ENCODE measurements around the gene IMP4. TPM values are rescaled to one million over a fixed set of nuclear protein-coding genes. Genes with fewer than 3 reads are reported as not detected.

The IMP4 gene
- total and polyA plus RNA-seq, 2 of the 13 experiments (the other 11 are each of a cell fraction or from before 2014, with no cell fraction given), result 142 to 158 TPM

- TF ChIP-seq WIZ (CRISPR knock-in tag; IDR thresholded peaks at IDR 0.05), result peak; percentile 69; the same call in 1 of the 2 replicates
- TF ChIP-seq ZFP90 (CRISPR knock-in tag; IDR thresholded peaks at IDR 0.05; ENCODE audit: borderline replicate concordance), result peak; percentile 34; the same call in 1 of the 2 replicates
- TF ChIP-seq ZNF256 (CRISPR knock-in tag; conservative IDR thresholded peaks at IDR 0.05), result peak; percentile 78; the same call in 1 of the 2 replicates
- TF ChIP-seq ZNF496 (CRISPR knock-in tag; IDR thresholded peaks at IDR 0.05; ENCODE audit: insufficient replicate concordance), result no peak
- TF ChIP-seq, protein P1, sequence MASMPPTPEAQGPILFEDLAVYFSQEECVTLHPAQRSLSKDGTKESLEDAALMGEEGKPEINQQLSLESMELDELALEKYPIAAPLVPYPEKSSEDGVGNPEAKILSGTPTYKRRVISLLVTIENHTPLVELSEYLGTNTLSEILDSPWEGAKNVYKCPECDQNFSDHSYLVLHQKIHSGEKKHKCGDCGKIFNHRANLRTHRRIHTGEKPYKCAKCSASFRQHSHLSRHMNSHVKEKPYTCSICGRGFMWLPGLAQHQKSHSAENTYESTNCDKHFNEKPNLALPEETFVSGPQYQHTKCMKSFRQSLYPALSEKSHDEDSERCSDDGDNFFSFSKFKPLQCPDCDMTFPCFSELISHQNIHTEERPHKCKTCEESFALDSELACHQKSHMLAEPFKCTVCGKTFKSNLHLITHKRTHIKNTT (CRISPR knock-in tag; IDR thresholded peaks at IDR 0.05), result peak; percentile 91; the same call in 1 of the 2 replicates
- peak; percentile 62; the same call in 1 of the 2 replicates for TF ChIP-seq YEATS4 (CRISPR knock-in tag; IDR thresholded peaks at IDR 0.05; ENCODE audit: borderline replicate concordance)
- TF ChIP-seq, protein P2, sequence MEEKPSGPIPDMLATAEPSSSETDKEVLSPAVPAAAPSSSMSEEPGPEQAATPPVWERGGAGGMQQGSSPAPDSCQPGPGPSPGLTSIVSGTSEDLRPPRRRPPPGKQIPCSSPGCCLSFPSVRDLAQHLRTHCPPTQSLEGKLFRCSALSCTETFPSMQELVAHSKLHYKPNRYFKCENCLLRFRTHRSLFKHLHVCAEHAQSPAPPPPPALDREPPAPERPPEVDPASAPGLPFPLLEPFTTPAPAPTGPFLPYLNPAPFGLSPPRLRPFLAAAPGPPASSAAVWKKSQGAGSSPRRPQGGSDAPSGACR (CRISPR knock-in tag; IDR thresholded peaks at IDR 0.05), result no peak
- peak; percentile 74; the same call in 1 of the 2 replicates for TF ChIP-seq ZNF580 (CRISPR knock-in tag; IDR thresholded peaks at IDR 0.05; ENCODE audit: borderline replicate concordance, low read depth)
- TF ChIP-seq CSRNP2 (CRISPR knock-in tag; conservative IDR thresholded peaks at IDR 0.05; ENCODE audit: low read depth), result no peak
- peak; percentile 45 for TF ChIP-seq ZNF407 (CRISPR knock-in tag; IDR thresholded peaks at IDR 0.05; ENCODE audit: not compliant biosample characterization)
- TF ChIP-seq ZNF737 (CRISPR knock-in tag; IDR thresholded peaks at IDR 0.05; ENCODE audit: borderline replicate concordance), result no peak
- TF ChIP-seq, protein P3, sequence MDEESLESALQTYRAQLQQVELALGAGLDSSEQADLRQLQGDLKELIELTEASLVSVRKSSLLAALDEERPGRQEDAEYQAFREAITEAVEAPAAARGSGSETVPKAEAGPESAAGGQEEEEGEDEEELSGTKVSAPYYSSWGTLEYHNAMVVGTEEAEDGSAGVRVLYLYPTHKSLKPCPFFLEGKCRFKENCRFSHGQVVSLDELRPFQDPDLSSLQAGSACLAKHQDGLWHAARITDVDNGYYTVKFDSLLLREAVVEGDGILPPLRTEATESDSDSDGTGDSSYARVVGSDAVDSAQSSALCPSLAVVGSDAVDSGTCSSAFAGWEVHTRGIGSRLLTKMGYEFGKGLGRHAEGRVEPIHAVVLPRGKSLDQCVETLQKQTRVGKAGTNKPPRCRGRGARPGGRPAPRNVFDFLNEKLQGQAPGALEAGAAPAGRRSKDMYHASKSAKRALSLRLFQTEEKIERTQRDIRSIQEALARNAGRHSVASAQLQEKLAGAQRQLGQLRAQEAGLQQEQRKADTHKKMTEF (CRISPR knock-in tag; IDR thresholded peaks at IDR 0.05), result peak; percentile 69; the same call in 1 of the 2 replicates
- 0 out of 2 replicates have a peak, but pooled peaks have one; percentile 75 for TF ChIP-seq TSC22D2 (CRISPR knock-in tag; IDR thresholded peaks at IDR 0.05; ENCODE audit: borderline replicate concordance)
Measured at GRCh38 chr2:130336877-130337734, 5.6 kb upstream of the IMP4 start (continued).
